Muscle layer of duodenum (tissue), 2 donors: ENCODE data around the gene PRR14L.

ENCODE experiments used
- H3K27ac ChIP-seq: one replicate; pipeline ENCODE4 v1.7.0; 2013; ENCODE audit warnings: mild to moderate bottlenecking, low read length
- H3K27me3 ChIP-seq: one replicate; pipeline ENCODE4 v1.7.0; 2013; ENCODE audit warnings: low read depth, mild to moderate bottlenecking, control low read depth, low read length
- H3K36me3 ChIP-seq, 2 donors: one replicate each; pipeline ENCODE4 v1.7.0; 2013; ENCODE audit warnings: low read length in 2 of 2, control low read depth in 1 of 2, mild to moderate bottlenecking in 1 of 2; ENCODE audit not compliant: insufficient read depth in 2 of 2, control insufficient read depth in 1 of 2
- H3K4me1 ChIP-seq, 2 donors: one replicate each; pipeline ENCODE4 v1.7.0; 2013; ENCODE audit warnings: low read length in 2 of 2, mild to moderate bottlenecking in 2 of 2, control low read depth in 1 of 2, moderate library complexity in 1 of 2; ENCODE audit not compliant: insufficient read depth in 2 of 2, control insufficient read depth in 1 of 2
- H3K4me3 ChIP-seq, 2 donors: one replicate each; pipeline ENCODE4 v1.7.0; 2013; ENCODE audit warnings: low read length in 2 of 2, low read depth in 1 of 2, mild to moderate bottlenecking in 1 of 2
- H3K9me3 ChIP-seq, 2 donors: one replicate each; pipeline ENCODE4 v1.7.0; 2013; ENCODE audit warnings: low read length in 2 of 2, control low read depth in 1 of 2, mild to moderate bottlenecking in 1 of 2; ENCODE audit not compliant: control insufficient read depth in 1 of 2
- donor health status: healthy.

Gene PRR14L

DNA sequence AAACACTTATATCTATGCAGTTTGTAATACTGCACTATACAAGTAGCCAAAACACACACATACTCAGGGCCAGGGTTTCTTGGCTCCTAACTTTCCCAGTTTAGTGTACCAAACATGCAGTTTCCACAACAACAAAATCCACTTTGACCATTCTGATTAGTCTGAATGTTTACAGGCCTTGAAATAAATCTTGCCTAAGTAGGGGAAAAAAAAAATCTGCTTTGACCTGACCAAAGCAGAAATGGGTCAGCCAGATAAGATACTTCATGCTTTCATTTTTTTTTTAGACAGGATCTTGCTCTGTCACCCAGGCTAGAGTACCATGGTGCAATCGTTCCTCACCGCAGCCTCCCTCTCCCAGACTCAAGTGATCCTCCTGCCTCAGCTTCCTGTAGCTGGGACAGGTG lies 10.1 kb downstream of the PRR14L start:
- Histone ChIP-seq H3K4me1 (peaks cover 5% of the 10 kb centered on the region in 2 donors), H3K36me3 (peaks cover 0 to 8% of the 10 kb centered on the region in 2 donors), H3K9me3 (no peaks in the 10 kb centered on the region), H3K27ac (no peak overlapping the region), H3K4me3 (no peak overlapping the region), H3K27me3 (no peaks in the 10 kb centered on the region)

DNA sequence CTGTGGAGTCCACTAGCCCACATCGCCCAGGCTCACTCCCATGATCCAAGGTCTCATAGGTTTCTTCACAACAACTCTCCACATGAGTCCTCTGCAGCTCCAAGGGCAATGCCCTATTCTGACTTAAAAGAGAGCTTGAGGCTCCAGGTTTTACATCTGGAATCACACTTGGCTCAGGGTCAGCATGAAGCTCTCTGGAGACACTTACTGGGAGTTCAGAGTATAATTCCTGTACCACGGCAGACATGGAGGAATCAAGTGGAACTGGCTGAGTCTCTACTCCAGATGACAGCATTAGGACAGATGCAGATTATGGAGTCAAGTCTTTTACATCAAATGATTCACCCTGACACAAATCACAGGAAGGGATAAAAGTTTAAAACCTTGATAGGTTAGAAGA lies 11.4 kb downstream of the PRR14L start:
- no peak overlapping the region for H3K4me3 ChIP-seq
- peaks cover 0 to 12% of the 10 kb centered on the region in 2 donors for H3K36me3 ChIP-seq
- H3K9me3 ChIP-seq, result no peaks in the 10 kb centered on the region
- H3K27ac ChIP-seq, result no peak overlapping the region
- no peaks in the 10 kb centered on the region for H3K27me3 ChIP-seq
- peaks cover 5% of the 10 kb centered on the region in 2 donors for H3K4me1 ChIP-seq

DNA sequence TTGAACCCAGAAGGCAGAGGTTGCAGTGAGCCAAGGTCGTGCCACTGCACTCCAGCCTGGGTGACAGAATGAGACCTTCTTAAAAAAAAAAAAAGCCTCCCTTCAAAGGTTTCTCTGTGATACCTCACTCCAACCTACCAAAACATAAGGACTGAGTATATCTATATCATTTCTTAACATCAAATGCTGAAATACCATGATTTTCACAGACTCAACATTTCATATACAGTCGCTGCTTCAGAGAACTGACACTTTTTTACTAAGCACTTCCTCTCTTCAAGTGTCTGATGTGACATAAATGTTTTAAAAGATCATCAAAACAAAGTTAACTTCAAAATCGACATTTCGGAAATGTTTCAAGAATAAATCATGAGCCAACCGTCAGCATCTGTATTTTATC lies 12.0 kb downstream of the PRR14L start:
- no peak overlapping the region for H3K4me3 ChIP-seq
- peaks cover 0 to 12% of the 10 kb centered on the region in 2 donors for H3K36me3 ChIP-seq
- no peaks in the 10 kb centered on the region for H3K9me3 ChIP-seq
- peaks cover 5% of the 10 kb centered on the region in 2 donors for H3K4me1 ChIP-seq
- H3K27ac ChIP-seq, result no peak overlapping the region
- no peaks in the 10 kb centered on the region for H3K27me3 ChIP-seq

DNA sequence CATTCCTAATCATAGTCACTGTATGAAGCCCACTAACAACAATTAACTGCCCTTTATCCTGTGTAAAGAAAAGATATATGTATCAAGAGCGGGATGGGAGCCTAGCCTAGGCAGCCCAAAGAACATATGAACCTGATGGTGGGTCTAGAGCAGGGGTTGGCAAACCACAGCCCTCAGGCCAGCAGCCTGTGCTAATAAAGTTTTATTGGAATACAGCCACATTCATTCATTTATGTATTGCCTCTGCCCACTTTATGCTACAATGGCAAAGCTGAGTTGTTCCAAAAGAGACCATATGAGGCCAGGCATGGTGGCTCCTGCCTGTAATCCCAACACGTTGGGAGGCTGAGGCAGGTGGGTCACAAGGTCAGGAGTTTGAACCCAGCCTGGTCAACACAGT lies 13.5 kb downstream of the PRR14L start:
- no peaks in the 10 kb centered on the region for H3K27me3 ChIP-seq
- H3K27ac ChIP-seq, result no peak overlapping the region
- H3K4me1 ChIP-seq, result peaks cover 5% of the 10 kb centered on the region in 2 donors
- H3K4me3 ChIP-seq, result no peak overlapping the region
- peaks cover 0 to 12% of the 10 kb centered on the region in 2 donors for H3K36me3 ChIP-seq
- H3K9me3 ChIP-seq, result no peaks in the 10 kb centered on the region

DNA sequence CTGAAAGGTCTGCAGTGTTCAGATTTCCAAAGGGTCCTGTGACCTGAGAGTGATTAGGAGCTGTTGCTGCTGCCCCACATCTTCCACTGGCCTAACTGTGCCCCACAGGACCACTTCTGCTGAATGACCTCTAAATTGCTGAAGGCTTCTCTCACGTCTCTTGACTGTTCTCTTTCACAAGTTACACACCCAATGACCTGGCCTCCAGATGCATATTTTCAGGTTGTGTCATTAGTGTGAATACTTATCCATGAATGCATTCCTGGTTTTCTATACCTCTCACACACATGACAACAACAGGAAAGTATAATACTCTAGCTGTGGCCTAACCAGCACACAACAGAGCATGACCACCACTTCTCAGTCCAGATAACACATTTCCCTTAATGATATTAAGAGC lies 15.4 kb downstream of the PRR14L start:
- Histone ChIP-seq H3K36me3 (peaks cover 0 to 12% of the 10 kb centered on the region in 2 donors), H3K27ac (no peak overlapping the region), H3K4me1 (peaks cover 3 to 4% of the 10 kb centered on the region in 2 donors), H3K4me3 (no peak overlapping the region), H3K27me3 (no peaks in the 10 kb centered on the region), H3K9me3 (no peaks in the 10 kb centered on the region)

DNA sequence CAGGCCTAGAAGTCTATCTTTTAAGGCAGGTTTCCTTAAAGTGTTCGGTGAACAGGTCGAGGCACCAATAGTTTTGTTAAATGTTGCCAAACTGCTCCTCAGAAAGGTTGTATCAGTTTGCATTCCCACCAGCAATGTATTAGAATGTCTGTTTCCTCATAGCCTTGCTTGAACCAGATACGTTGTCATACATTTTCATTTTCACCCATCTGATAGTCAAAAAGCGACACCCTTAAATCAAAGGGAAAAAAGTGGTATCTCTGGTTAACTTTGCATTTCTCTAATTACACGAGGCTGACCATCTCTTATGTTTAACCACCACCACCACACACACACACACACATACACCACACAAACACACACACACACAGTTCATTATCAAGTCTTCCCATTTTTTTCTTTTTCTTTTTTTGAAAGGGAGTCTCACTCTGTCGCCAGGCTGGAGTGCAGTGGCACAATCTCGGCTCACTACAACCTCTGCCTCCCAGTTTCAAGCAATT lies 16.3 kb downstream of the PRR14L start:
- Histone ChIP-seq H3K36me3 (peaks cover 0 to 12% of the 10 kb centered on the region in 2 donors), H3K4me1 (no peaks in the 10 kb centered on the region), H3K27ac (no peak overlapping the region), H3K4me3 (no peak overlapping the region), H3K9me3 (no peaks in the 10 kb centered on the region), H3K27me3 (no peaks in the 10 kb centered on the region)

DNA sequence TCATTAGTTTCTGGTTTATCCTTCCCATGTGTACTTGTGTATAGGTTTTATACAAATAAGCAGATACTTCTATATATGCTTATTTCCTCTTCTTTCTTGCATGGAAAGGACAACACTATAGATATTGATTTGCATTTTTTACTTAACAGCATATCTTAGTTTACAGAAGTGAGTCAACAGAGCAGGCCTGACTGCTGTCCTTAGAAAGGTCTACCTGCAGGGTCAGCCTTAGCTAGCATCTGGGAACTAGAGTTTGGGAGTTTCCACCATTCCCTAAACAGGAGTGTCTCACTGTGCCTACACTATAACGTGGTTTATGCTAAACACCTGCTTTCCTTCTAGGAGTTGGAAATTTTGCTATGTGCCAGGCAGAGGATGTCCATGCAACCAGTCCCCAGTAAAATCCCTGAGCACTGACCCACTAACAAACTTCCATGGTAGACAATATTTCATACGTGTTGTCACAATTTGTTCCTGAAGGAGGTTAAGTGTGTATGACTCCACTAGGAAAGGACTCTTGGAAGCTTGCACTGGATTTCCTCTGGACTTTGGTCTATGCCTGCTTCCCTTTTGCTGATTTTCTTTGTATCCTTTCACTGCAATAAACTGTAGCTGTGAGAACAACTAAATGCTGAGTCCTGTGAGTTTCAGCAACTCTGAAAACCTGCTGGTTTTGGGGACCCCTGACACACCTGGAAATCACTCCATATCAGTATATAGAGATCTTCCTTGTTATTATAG lies 17.7 kb downstream of the PRR14L start:
- Histone ChIP-seq H3K9me3 (no peaks in the 10 kb centered on the region), H3K27ac (no peak overlapping the region), H3K36me3 (peaks cover 0 to 4% of the 10 kb centered on the region in 2 donors), H3K27me3 (no peaks in the 10 kb centered on the region), H3K4me1 (no peaks in the 10 kb centered on the region), H3K4me3 (no peak overlapping the region)

DNA sequence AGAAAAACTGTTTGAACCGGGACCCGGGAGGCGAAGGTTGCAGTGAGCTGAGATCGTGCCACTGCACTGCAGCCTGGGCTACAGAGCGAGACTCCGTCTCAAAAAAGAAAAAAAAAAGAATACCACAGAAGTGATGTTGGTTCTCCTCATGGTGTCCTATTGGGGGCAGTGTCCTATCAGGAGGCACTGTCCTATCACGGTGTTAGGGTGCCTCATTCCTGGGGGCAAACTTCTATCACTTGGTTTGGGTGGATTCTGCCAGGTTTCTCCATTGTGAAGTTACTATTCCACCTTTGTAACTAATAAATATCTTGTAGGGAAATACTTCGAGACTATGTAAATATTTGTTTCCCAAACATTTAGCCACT lies 19.6 kb downstream of the PRR14L start:
- no peaks in the 10 kb centered on the region for H3K9me3 ChIP-seq
- peaks cover 0 to 4% of the 10 kb centered on the region in 2 donors for H3K36me3 ChIP-seq
- no peaks in the 10 kb centered on the region for H3K4me1 ChIP-seq
- no peak overlapping the region for H3K27ac ChIP-seq
- no peaks in the 10 kb centered on the region for H3K27me3 ChIP-seq
- no peak overlapping the region for H3K4me3 ChIP-seq

DNA sequence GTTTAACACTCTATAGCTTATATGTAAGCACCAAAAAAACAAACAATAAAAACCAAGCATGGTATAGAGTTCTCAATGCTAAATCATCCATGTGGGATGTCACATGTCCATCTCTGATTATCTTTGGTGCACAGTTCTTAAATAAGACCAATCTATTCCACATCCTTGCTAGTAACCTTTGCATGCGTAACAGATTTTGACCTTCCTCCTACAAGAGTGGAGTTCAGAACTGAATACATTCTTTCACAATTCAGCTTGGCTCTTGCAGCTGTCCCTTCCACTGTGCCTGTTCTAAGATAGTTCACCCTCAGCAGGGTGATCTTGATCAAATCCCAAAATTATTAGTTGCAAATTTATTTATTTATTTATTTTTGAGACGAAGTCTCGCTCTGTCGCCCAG lies 21.1 kb downstream of the PRR14L start:
- no peaks in the 10 kb centered on the region for H3K27me3 ChIP-seq
- H3K4me1 ChIP-seq, result no peaks in the 10 kb centered on the region
- no peaks in the 10 kb centered on the region for H3K9me3 ChIP-seq
- no peak overlapping the region for H3K27ac ChIP-seq
- peaks cover 8 to 15% of the 10 kb centered on the region in 2 donors for H3K36me3 ChIP-seq
- H3K4me3 ChIP-seq, result no peak overlapping the region

DNA sequence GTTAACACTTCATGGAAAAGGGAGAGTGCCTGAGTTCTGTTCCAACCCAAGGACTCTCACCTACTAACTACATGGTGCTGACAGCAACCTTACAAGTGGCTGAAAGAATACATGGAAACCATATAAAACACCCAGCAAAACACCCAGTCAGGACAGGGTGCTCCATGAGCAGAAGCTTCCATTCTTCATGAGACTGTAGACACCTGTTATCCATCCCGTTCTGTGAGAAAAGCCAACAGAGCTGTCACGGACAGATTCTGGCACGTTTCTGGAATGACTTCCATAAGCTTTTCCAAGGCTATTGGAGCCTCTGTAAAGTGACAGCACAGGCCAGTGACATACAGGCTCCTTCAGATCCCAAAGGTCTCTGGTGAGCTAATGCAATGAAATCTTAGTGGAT lies 23.2 kb downstream of the PRR14L start:
- no peaks in the 10 kb centered on the region for H3K4me1 ChIP-seq
- H3K4me3 ChIP-seq, result no peak overlapping the region
- H3K27ac ChIP-seq, result no peak overlapping the region
- peaks cover 17 to 34% of the 10 kb centered on the region in 2 donors for H3K36me3 ChIP-seq
- no peaks in the 10 kb centered on the region for H3K9me3 ChIP-seq
- H3K27me3 ChIP-seq, result no peaks in the 10 kb centered on the region

DNA sequence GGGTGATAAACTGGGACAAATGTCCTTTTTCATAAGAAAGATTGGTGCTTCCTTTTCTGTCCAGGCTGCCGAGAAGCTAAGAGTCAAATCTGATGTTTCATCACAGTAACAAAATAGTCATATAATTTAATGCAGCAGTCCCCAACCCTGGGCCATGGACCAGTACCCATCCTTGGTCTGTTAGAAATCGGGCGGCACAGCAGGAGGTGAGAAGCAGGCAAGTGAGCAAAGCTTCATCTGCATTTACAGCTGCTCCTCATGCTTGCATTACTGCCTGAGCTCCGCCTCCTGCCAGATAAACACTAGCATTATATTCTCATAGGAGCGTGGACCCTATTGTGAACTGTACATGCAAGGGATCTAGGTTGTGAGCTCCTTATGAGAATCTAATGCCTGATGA lies 26.2 kb downstream of the PRR14L start:
- no peaks in the 10 kb centered on the region for H3K9me3 ChIP-seq
- no peaks in the 10 kb centered on the region for H3K4me1 ChIP-seq
- H3K36me3 ChIP-seq, result peaks cover 17 to 41% of the 10 kb centered on the region in 2 donors
- H3K4me3 ChIP-seq, result no peak overlapping the region
- H3K27me3 ChIP-seq, result no peaks in the 10 kb centered on the region
- H3K27ac ChIP-seq, result no peak overlapping the region
